ENCODE data around the gene SNAI3.

SNAI3 gene

GRCh38 chr16:88631920-88632586, 54.3 kb downstream of the SNAI3 start:
- DNase-seq, result no peak

DNA sequence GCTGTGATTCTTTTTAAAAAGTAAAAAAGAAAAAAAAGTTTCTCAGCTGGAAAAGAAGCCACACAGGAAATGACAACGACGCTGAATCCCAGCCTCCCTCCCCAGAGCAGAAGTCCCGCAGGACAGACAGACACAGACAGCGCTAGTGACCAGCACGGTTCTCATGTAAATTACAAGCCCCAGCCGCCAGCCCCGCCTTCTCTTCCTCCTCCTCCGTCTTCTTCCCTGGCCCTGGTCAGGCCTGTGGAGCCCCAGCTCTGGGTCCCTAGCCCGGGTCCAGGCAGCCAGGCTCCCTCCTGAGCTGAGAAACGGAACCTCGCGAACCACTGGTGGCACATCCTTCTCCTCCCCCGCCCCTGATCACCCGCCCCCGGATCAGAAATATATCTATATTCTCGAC, 54.9 kb downstream of the SNAI3 start:
- no peak for DNase-seq

DNA sequence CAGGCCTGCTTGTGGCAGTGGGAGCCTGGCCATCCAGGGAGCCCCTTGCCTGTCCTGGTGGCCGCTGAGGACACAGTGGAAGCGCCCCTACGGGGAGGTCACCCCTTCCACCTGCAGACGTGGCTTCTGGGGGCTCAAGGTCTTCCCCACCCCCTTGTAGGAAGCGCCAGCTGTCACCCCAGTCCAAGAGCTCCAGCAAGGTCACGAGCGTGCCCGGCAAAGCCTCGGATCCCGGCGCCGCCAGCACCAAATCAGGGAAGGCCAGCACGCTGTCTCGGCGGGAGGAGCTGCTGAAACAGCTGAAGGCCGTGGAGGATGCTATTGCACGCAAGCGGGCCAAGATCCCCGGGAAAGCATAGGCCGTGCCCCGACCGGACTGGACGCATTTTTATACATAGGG, 55.4 kb downstream of the SNAI3 start:
- no peak for DNase-seq

- DNase-seq, result no peak
Measured at GRCh38 chr16:88630433-88630832, 55.9 kb downstream of the SNAI3 start.

DNA sequence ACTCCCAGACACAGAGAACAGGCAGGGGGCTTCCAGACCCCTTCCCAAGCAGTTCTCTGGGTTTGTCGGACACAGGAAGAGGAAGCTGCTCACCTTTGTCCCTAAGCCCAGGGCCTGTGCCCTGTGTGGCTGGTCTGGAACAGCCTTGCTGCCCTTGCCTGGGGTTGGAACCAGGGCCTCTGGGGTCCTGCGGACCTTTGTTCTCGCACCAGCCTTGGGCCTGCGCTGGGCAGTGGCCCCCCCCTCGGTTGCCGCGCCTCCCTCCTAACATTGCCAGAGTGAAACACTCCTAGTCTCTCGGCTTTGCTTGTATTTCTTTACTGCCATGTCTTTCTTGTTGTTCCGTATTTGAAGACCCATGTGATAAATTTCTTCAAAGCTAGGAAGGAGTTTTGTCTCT, 56.5 kb downstream of the SNAI3 start:
- no peak for DNase-seq

GRCh38 chr16:88628512-88628974, 57.8 kb downstream of the SNAI3 start:
- DNase-seq, result no peak

All from stimulated activated CD4-positive, alpha-beta T cell treated with anti-CD3 and anti-CD28 coated beads, Interleukin-2, amount 100 ng/mL, for 48 hours (primary cell).